Pancreas (tissue), 10 donors: Measurements from ENCODE around the gene SNCAIP. TPM values are rescaled to one million over a fixed set of nuclear protein-coding genes. Genes with fewer than 3 reads are reported as not detected.
"Not testable (repeated sequence)": the region's sequence is repeated elsewhere in the genome, so short reads cannot be mapped to it uniquely, and the experiment has no call there.

Experiments
- ATAC-seq, 4 donors: fragments of 200-7000 bp; cut with Tn5 transposase; one replicate each; pipeline versions ENCODE4 v1.8.0 to v1.9.1; 2020; ENCODE audit warnings: mild to moderate bottlenecking in 4 of 4, moderate library complexity in 4 of 4
- DNase-seq, 6 donors: peaks; one replicate each; pipeline ENCODE4 v3.0.0-alpha.2; 2020
- FAIRE-seq: peaks from 2 replicates; lab custom pipeline; 2012; peaks lifted over from hg19 to GRCh38; lab: Jason Lieb, UNC
- H3K27ac ChIP-seq, 4 donors: fragments of 200-600 bp; sonication (generic); 1 replicate in 3 of 4; 2 replicates in 1 of 4; pipeline versions ENCODE4 v1.5.0 to v1.8.0; 2020
- H3K27me3 ChIP-seq, 4 donors: fragments of 200-600 bp; one replicate each; pipeline ENCODE4 v1.8.0; 2021
- H3K36me3 ChIP-seq, 3 donors: fragments of 200-600 bp; sonication (generic) in 1 of 3; one replicate each; pipeline versions ENCODE4 v1.5.0 to v1.8.0; 2020 to 2021
- H3K4me1 ChIP-seq, 3 donors: fragments of 200-600 bp; one replicate each; pipeline ENCODE4 v1.8.0; 2021
- H3K4me3 ChIP-seq, 4 donors: fragments of 200-600 bp; sonication (generic) in 2 of 4; one replicate each; pipeline versions ENCODE4 v1.5.0 to v1.8.0; 2020 to 2021
- H3K9me3 ChIP-seq, 4 donors: fragments of 200-600 bp; one replicate each; pipeline ENCODE4 v1.8.0; 2021
- CTCF ChIP-seq, 4 donors: fragments of 200-600 bp; sonication (generic) in 3 of 4; IDR thresholded peaks; one replicate each; pipeline versions ENCODE4 v1.5.0 to v1.8.0; 2021; ENCODE audit warnings: antibody characterized with exemption in 4 of 4
- WGBS, 2 donors: extraction: QIAGEN DNeasy Blood & Tissue Kit; methylation state at CpG; one replicate each; pipeline ENCODE4 v1.1.7; 2013; 5-methylcytosine and 5-hydroxymethylcytosine counted together
- intact Hi-C, 3 donors: fragments of 100-400 bp; cut with DNase I; formaldehyde crosslinking; loops; one replicate each; pipeline versions ENCODE4 v1.11.1 to v1.14.2; 2022
- polyA plus RNA-seq, 2 donors: library from polyadenylated mRNA; stranded (reverse); fragments of 200-250 nt; gene quantifications; one replicate each; pipeline ENCODE4 v1.2.3, GENCODE V29; 2013
- total RNA-seq, 6 donors: library from RNA; stranded (reverse); fragmentation: NEBNext Ultra II Directional in 4 of 6; extraction: Animal tissue kit (Norgen Biotek cat#: 25700) in 4 of 6; gene quantifications; one replicate each; pipeline versions ENCODE4 v1.2.1 to v1.2.4, GENCODE V29; 2021 to 2023
- donor health status: healthy with polysubstance abuse.
- donor health status: DM: no; HTN: no; CAD: no; lungs with moderate emphysema.
- donor health status: DM: no; HTN: no; CAD: no.
- donor health status: control.
- donor health status: control.
- donor health status: Bipolar disorder and iron deficiency.
- donor health status: DM: yes; HTN: yes; CAD: no.
- donor health status: DM: no; HTN: no; CAD: no.
- donor health status: DM: no; HTN: no; CAD: no.
- donor health status: DM: yes; HTN: yes; CAD: no.

Gene SNCAIP
- total and polyA plus RNA-seq, 8 donors = 0.03 to 1.1 (median 0.28) TPM; not detected in 1

DNA sequence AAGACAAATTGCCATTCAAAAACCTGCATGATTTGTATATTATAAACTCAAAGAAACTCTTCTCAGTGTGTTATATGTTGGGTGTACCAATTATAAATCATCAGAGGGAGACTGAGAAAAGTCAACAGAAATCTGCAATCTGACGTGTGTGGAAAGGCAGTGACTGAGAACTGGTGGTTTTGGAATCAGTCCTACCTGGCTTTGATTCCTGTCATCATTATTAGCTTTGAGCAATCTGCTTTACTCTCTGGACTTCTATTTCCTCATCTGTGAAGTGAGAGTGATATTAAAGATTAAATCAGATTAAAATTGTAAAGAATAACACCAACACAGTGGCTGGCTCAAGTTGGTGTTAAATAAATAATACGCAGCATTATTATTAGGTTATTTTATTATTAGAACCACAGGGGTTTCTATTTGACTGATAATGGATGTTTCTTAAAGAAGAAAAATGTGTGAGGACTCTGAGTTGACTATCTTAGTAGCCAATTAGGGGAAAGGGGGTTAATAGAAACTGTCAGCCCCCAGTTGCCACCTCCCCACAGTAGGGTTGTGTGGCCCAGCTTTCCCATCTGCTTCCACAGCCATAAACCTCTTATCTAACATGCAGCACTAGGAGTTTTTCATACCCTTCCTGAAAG, 59.6 kb downstream of the SNCAIP start:
- H3K36me3 ChIP-seq = no peaks in the 10 kb centered on the region
- no peak overlapping the region for H3K4me3 ChIP-seq
- H3K27ac ChIP-seq = no peak overlapping the region
- FAIRE-seq (no peak), ATAC-seq (no peak), DNase-seq (no peak)
- 57% methylated on average over 2 of the region's 2 CpGs for WGBS, 2 donors
- no peaks in the 10 kb centered on the region for H3K27me3 ChIP-seq
- no peaks in the 10 kb centered on the region for H3K4me1 ChIP-seq
- intact Hi-C loops = no loop called here
- no peak for TF ChIP-seq CTCF (IDR thresholded peaks at IDR 0.05)
- no peaks in the 10 kb centered on the region for H3K9me3 ChIP-seq

DNA sequence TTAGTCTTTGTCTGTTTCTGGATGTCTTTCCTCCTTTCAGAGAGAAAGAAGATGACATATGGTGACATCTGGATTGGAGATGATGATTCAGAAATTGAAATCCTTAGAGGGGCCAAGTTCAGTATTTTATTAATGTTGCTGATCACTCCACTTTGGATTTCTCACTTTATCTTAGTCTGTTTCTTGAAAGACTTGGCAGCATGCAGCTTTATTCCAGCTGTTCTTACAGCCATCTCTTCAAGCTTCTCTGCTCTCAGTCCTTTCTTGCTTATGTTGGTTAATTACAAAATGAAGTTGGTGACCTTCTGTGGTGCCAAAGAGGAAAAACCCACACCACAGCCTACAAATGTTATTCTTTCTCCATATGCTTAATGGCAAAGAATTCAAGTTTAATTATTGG, 62.1 kb downstream of the SNCAIP start:
- intact Hi-C loops = no loop called here
- no peak for TF ChIP-seq CTCF (IDR thresholded peaks at IDR 0.05)
- FAIRE-seq (no peak), ATAC-seq (no peak), DNase-seq (no peak)
- H3K4me3 ChIP-seq = no peak overlapping the region
- H3K36me3 ChIP-seq = no peaks in the 10 kb centered on the region
- no peaks in the 10 kb centered on the region for H3K27me3 ChIP-seq
- H3K9me3 ChIP-seq = no peaks in the 10 kb centered on the region
- H3K27ac ChIP-seq = no peak overlapping the region
- no peaks in the 10 kb centered on the region for H3K4me1 ChIP-seq

GRCh38 chr5:122375801-122376200, 63.8 kb downstream of the SNCAIP start:
- ATAC-seq (no peak), DNase-seq (no peak), FAIRE-seq (no peak)
- H3K27me3 ChIP-seq = no peaks in the 10 kb centered on the region
- no peak overlapping the region for H3K4me3 ChIP-seq
- H3K36me3 ChIP-seq = no peaks in the 10 kb centered on the region
- 50 to 57% methylated on average over 2 of the region's 2 CpGs for WGBS, 2 donors
- H3K4me1 ChIP-seq = no peaks in the 10 kb centered on the region
- no peak overlapping the region for H3K27ac ChIP-seq
- no peak for TF ChIP-seq CTCF (IDR thresholded peaks at IDR 0.05)
- intact Hi-C loops = no loop called here
- H3K9me3 ChIP-seq = no peaks in the 10 kb centered on the region

DNA sequence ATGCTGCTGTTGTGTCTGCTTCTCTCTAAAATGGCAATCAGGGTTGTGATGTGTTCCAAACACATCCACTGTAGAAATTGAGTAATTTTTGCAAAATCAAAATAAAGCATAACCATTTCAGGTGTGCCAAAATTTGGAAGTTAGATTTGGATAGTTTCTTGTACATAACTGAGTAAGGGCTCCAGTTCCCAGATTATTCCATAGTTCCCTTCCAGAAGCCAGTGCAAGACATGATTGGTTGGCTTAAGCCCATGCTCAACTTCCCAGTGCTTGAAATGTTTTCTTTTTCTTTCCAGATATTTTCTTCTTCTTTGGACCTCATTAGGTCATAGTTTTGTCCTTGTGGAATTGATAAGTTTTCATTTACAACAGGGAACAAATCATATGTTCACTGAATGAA, 64.2 kb downstream of the SNCAIP start:
- FAIRE-seq = no peak
- TF ChIP-seq CTCF (IDR thresholded peaks at IDR 0.05) = no peak
- no peak overlapping the region for H3K27ac ChIP-seq
- H3K36me3 ChIP-seq = no peaks in the 10 kb centered on the region
- no peaks in the 10 kb centered on the region for H3K9me3 ChIP-seq
- no peak for DNase-seq
- no peak for ATAC-seq
- intact Hi-C loops = no loop called here
- no peak overlapping the region for H3K4me3 ChIP-seq
- no peaks in the 10 kb centered on the region for H3K27me3 ChIP-seq
- no peaks in the 10 kb centered on the region for H3K4me1 ChIP-seq

DNA sequence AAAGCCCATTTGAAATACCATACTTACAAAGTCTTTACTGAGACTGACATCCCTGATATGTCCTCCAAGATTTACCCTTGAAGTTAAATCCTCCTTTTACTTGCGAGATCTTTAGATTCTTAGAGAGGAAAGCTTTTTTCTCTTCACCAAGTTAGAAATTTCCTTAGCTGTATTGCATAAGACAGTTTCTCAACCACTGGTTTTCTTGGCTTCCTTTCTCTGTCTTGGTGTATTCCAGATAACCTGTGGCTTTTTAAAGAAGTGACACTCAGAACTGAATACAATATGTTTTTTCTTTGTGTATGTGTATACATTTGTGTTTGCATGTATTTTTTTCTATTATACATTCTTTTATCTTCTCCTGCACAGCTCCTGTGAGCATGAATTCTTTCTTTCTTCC, 65.0 kb downstream of the SNCAIP start:
- no peak for ATAC-seq
- Histone ChIP-seq H3K4me3 (no peak overlapping the region), H3K4me1 (no peaks in the 10 kb centered on the region), H3K9me3 (no peaks in the 10 kb centered on the region), H3K27ac (no peak overlapping the region), H3K27me3 (no peaks in the 10 kb centered on the region), H3K36me3 (no peaks in the 10 kb centered on the region)
- intact Hi-C loops = no loop called here
- WGBS, 2 donors = 60 to 68% methylated on average over 1 of the region's 1 CpG
- FAIRE-seq = no peak
- TF ChIP-seq CTCF (IDR thresholded peaks at IDR 0.05) = no peak
- DNase-seq = no peak

DNA sequence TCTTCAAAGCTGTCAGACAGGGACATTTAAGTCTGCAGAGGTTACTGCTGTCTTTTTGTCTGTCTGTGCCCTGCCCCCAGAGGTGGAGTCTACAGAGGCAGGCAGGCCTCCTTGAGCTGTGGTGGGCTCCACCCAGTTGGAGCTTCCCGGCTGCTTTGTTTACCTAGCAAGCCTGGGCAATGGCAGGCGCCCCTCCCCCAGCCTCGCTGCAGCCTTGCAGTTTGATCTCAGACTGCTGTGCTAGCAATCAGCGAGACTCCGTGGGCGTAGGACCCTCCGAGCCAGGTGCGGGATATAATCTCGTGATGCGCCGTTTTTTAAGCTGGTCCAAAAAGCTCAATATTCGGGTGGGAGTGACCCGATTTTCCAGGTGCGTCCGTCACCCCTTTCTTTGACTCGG, 70.9 kb downstream of the SNCAIP start:
- ATAC-seq, H3K9me3 ChIP-seq, intact Hi-C loops, FAIRE-seq, H3K27ac ChIP-seq, H3K36me3 ChIP-seq, H3K27me3 ChIP-seq, H3K4me1 ChIP-seq, H3K4me3 ChIP-seq, DNase-seq: not testable (repeated sequence)
- 62 to 82% methylated on average over 10 to 16 of the region's 16 CpGs for WGBS, 2 donors
